GM23248 (cell line): ENCODE results near the gene LRIG1. TPM values are rescaled to one million over a fixed set of nuclear protein-coding genes. Genes with fewer than 3 reads are reported as not detected.

Experiments used
- DNase-seq: peaks from one replicate; pipeline ENCODE4 v3.0.0-alpha.2; 2015
- H2AFZ ChIP-seq: fragments of 200-600 bp; sonication (generic); 2 replicates; pipeline ENCODE4 v1.6.1; 2016; ENCODE audit warnings: antibody characterized with exemption
- H3F3A ChIP-seq: fragments of 200-600 bp; sonication (generic); 2 replicates; pipeline ENCODE4 v1.6.1; 2016; ENCODE audit warnings: mild to moderate bottlenecking, antibody characterized with exemption, mixed run types; ENCODE audit not compliant: insufficient read depth
- H3K27ac ChIP-seq: fragments of 200-600 bp; sonication (generic); 2 replicates; pipeline ENCODE4 v1.5.1; 2016; ENCODE audit warnings: mild to moderate bottlenecking
- H3K27me3 ChIP-seq: fragments of 200-600 bp; sonication (generic); replicated peaks from 2 replicates; pipeline ENCODE4 v1.6.1; 2016; ENCODE audit warnings: mild to moderate bottlenecking; ENCODE audit not compliant: insufficient read depth
- H3K36me3 ChIP-seq: fragments of 200-600 bp; sonication (generic); 2 replicates; pipeline ENCODE4 v1.6.1; 2016; ENCODE audit warnings: low read depth, mild to moderate bottlenecking
- H3K4me1 ChIP-seq: fragments of 200-600 bp; sonication (generic); 2 replicates; pipeline ENCODE4 v1.6.1; 2016; ENCODE audit warnings: mild to moderate bottlenecking; ENCODE audit not compliant: insufficient read depth
- H3K4me2 ChIP-seq: fragments of 200-600 bp; sonication (generic); one replicate; pipeline ENCODE4 v1.6.1; 2016; ENCODE audit warnings: mild to moderate bottlenecking; ENCODE audit not compliant: unreplicated experiment
- H3K4me3 ChIP-seq: fragments of 200-600 bp; sonication (generic); 2 replicates; pipeline ENCODE4 v1.5.1; 2016; ENCODE audit warnings: mild to moderate bottlenecking
- H3K79me2 ChIP-seq: fragments of 200-600 bp; sonication (generic); 2 replicates; pipeline ENCODE4 v1.6.1; 2016; ENCODE audit warnings: mild to moderate bottlenecking; ENCODE audit not compliant: insufficient read depth
- H3K9ac ChIP-seq: fragments of 200-600 bp; sonication (generic); 2 replicates; pipeline ENCODE4 v1.6.1; 2016; ENCODE audit warnings: mild to moderate bottlenecking
- H3K9me2 ChIP-seq: fragments of 200-600 bp; sonication (generic); 2 replicates; pipeline ENCODE4 v1.6.1; 2016; ENCODE audit warnings: mixed run types, mild to moderate bottlenecking, moderate library complexity; ENCODE audit not compliant: insufficient read depth
- H3K9me3 ChIP-seq: fragments of 200-600 bp; sonication (generic); one replicate; pipeline ENCODE4 v1.6.1; 2017; ENCODE audit warnings: low read depth
- H4K20me1 ChIP-seq: fragments of 200-600 bp; sonication (generic); 2 replicates; pipeline ENCODE4 v1.6.0; 2016; ENCODE audit not compliant: insufficient read depth
- EZH2 ChIP-seq: fragments of 200-600 bp; sonication (generic); IDR thresholded peaks from 2 replicates; pipeline ENCODE4 v1.6.1; 2018; ENCODE audit warnings: antibody characterized with exemption, mild to moderate bottlenecking; ENCODE audit not compliant: insufficient read depth, poor library complexity, severe bottlenecking
- EZH2phosphoT487 ChIP-seq: fragments of 200-600 bp; sonication (generic); IDR thresholded peaks from 2 replicates; pipeline ENCODE4 v1.6.1; 2018; ENCODE audit warnings: antibody characterized with exemption, moderate library complexity, mild to moderate bottlenecking, low read depth; ENCODE audit not compliant: insufficient read depth
- WGBS, 2 experiments: methylation state at CpG; one replicate each; pipeline ENCODE4 v1.1.6; 2015 to 2017; ENCODE audit warnings: low lambda C conversion rate in 2 of 2, low coverage in 1 of 2; ENCODE audit errors: missing lambda C conversion rate in 2 of 2; 5-methylcytosine and 5-hydroxymethylcytosine counted together
- in situ Hi-C: fragments of 300-500 bp; cut with MboI; formaldehyde crosslinking; loops from 2 replicates; pipeline ENCODE4 v1.15.0; 2020
- polyA plus RNA-seq: library from polyadenylated mRNA; unstranded; fragments of >200 nt; fragmentation: Nextera tagmentation; extraction: Ambion mirVana; gene quantifications from 2 replicates; pipeline ENCODE4 v1.2.1, GENCODE V29; 2016
- total RNA-seq: library from RNA; depleted of rRNA; stranded (reverse); fragments of >200 nt; shearing (Covaris generic); gene quantifications from 2 replicates; pipeline ENCODE4 v1.2.3, GENCODE V29; 2014

Gene LRIG1
- total and polyA plus RNA-seq, 2 experiments from 2014 or later, result 3.1 to 6.5 TPM

- H3F3A ChIP-seq, result peaks cover 20% of the 10 kb centered on the region
- TF ChIP-seq EZH2 (no peak), EZH2phosphoT487 (no peak)
- in situ Hi-C loops, result no loop called here
- H3K79me2 ChIP-seq, result peaks cover 48% of the 10 kb centered on the region; the same call in 1 of the 2 replicates
- no peaks in the 10 kb centered on the region for H3K9me3 ChIP-seq
- WGBS, 2 experiments, result 81 to 93% methylated on average over 6 of the region's 6 CpGs
- no peak overlapping the region for H3K4me3 ChIP-seq
- no peaks in the 10 kb centered on the region for H3K9me2 ChIP-seq
- H3K27me3 ChIP-seq, result no peaks in the 10 kb centered on the region
- H3K36me3 ChIP-seq, result no peaks in the 10 kb centered on the region
- H4K20me1 ChIP-seq, result no peaks in the 10 kb centered on the region
- H2AFZ ChIP-seq, result no peak overlapping the region
- no peak overlapping the region for H3K9ac ChIP-seq
- H3K27ac ChIP-seq, result no peak overlapping the region
- peaks cover 37% of the 10 kb centered on the region for H3K4me1 ChIP-seq
- DNase-seq, result no peak
- no peak overlapping the region for H3K4me2 ChIP-seq
Observed at GRCh38 chr3:66482018-66482404, 18.8 kb downstream of the LRIG1 start.

- H3K9ac ChIP-seq, result no peak overlapping the region
- peaks cover 30% of the 10 kb centered on the region for H3K4me1 ChIP-seq
- H4K20me1 ChIP-seq, result no peaks in the 10 kb centered on the region
- no peaks in the 10 kb centered on the region for H3K9me2 ChIP-seq
- in situ Hi-C loops, result no loop called here
- no peaks in the 10 kb centered on the region for H3K36me3 ChIP-seq
- no peak overlapping the region for H3K4me2 ChIP-seq
- TF ChIP-seq EZH2phosphoT487, result no peak
- TF ChIP-seq EZH2, result no peak
- H3K9me3 ChIP-seq, result no peaks in the 10 kb centered on the region
- no peaks in the 10 kb centered on the region for H3K27me3 ChIP-seq
- 72 to 74% methylated on average over 13 of the region's 13 CpGs for WGBS, 2 experiments
- no peak overlapping the region for H3K27ac ChIP-seq
- peaks cover 13% of the 10 kb centered on the region for H3F3A ChIP-seq
- peaks cover 48% of the 10 kb centered on the region; the same call in 1 of the 2 replicates for H3K79me2 ChIP-seq
- no peak for DNase-seq
- no peak overlapping the region for H3K4me3 ChIP-seq
- no peak overlapping the region for H2AFZ ChIP-seq
Observed at GRCh38 chr3:66481071-66482017, 19.5 kb downstream of the LRIG1 start.

GRCh38 chr3:66480666-66481065 is 20.2 kb downstream of the LRIG1 start:
- Histone ChIP-seq H3K9me2 (no peaks in the 10 kb centered on the region), H3K27me3 (no peaks in the 10 kb centered on the region), H3K27ac (no peak overlapping the region), H3F3A (peaks cover 6% of the 10 kb centered on the region), H4K20me1 (no peaks in the 10 kb centered on the region), H3K4me1 (peaks cover 23% of the 10 kb centered on the region), H3K79me2 (peaks cover 48% of the 10 kb centered on the region; the same call in 1 of the 2 replicates), H3K4me3 (no peak overlapping the region), H3K9ac (no peak overlapping the region), H3K4me2 (no peak overlapping the region), H2AFZ (no peak overlapping the region), H3K36me3 (no peaks in the 10 kb centered on the region), H3K9me3 (no peaks in the 10 kb centered on the region)
- WGBS, 2 experiments, result 48 to 49% methylated on average over 2 of the region's 2 CpGs
- in situ Hi-C loops, result no loop called here
- peak; percentile 54 for DNase-seq
- TF ChIP-seq EZH2 (no peak), EZH2phosphoT487 (no peak)

DNA sequence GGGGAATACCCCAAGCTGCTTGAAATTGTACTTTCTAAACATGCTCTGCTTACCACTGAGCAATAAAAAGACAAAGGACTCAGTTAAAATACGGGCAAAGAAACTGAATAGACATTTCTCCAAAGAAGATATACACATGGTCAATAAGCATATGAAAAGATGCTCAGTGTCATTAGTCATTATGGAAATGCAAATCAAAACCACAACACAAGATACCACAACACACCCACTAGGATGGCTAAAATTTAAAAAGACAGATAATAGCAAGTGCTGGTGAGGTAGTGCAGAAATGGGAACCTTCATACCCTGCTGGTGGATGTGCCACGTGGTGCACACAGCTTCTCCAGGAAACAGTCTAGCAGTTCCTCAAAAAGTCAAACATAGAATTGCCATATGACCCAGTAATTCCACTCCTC is 21.3 kb downstream of the LRIG1 start:
- Histone ChIP-seq H3K9me2 (no peaks in the 10 kb centered on the region), H3F3A (no peaks in the 10 kb centered on the region), H3K9me3 (no peaks in the 10 kb centered on the region), H4K20me1 (no peaks in the 10 kb centered on the region), H3K27ac (no peak overlapping the region), H3K9ac (no peak overlapping the region), H3K79me2 (peaks cover 52% of the 10 kb centered on the region), H3K36me3 (no peaks in the 10 kb centered on the region), H3K4me3 (no peak overlapping the region), H3K4me1 (peaks cover 20% of the 10 kb centered on the region), H2AFZ (no peak overlapping the region), H3K4me2 (no peak overlapping the region), H3K27me3 (no peaks in the 10 kb centered on the region)
- no peak for DNase-seq
- in situ Hi-C loops, result no loop called here
- WGBS, 2 experiments, result 98% methylated on average over 2 of the region's 2 CpGs
- TF ChIP-seq EZH2 (no peak), EZH2phosphoT487 (no peak)
